T-helper 9 cell (primary cell): ENCODE results near the gene TMEM217.
"Not testable (repeated sequence)": the region's sequence is repeated elsewhere in the genome, so short reads cannot be mapped to it uniquely, and the experiment has no call there.

ENCODE experiments used
- DNase-seq: peaks from one replicate; pipeline ENCODE4 v3.0.0-alpha.2; 2020

TMEM217 gene

DNA sequence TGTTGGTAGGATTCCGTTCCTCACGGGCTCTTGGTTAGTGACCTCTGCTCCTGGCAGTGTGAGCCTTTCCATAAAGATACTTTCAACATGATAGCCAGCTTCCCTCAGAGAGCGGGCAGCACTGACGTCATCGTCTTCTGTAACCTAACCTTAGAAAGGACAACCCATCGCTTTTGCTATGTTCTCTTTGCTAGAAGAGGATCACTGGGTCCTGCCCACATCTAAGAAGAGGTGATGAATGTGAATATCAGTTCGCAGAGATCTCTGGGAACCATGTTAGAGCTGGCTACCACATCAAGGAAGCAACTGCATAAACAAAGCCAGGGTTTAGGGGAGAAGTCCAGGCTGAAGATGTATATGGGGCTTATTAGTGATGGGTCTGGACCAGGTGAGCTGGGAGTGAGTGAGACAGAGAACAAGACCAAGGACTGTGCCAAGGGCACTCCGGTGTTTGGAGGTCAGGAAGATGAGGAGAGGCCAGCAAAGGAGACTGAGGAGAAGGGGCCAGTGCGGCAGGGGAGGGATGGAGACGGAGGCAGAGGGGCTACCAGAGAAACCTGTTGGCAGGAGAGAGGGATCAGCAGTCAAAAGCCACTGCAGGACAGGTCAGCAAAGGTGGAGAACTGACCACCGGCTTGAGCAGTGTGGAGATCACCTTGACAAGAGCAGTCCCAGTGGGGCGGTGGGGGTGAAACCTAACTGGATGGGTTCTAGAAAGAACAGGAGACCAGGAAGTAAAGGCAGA, 48.3 kb downstream of the TMEM217 start:
- peak; percentile 38 for DNase-seq

DNA sequence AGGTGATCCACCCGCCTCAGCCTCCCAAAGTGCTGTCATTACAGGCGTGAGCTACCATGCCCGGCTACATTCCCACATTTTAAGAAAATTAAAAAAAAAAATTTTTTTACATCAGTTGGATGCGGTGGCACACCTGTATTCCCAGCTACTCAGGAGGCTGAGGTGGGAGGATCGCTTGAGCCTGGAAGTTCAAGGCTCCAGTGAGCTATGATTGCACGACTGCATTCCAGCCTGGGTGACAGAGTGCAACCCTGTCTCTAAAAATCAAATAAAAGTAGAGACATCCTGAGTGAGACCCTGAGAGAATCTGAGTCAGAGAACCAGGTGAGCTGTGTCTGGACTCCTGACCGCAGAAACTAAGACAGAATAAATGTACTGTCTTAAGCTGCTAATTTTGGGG, 49.2 kb downstream of the TMEM217 start:
- DNase-seq, result no peak

DNA sequence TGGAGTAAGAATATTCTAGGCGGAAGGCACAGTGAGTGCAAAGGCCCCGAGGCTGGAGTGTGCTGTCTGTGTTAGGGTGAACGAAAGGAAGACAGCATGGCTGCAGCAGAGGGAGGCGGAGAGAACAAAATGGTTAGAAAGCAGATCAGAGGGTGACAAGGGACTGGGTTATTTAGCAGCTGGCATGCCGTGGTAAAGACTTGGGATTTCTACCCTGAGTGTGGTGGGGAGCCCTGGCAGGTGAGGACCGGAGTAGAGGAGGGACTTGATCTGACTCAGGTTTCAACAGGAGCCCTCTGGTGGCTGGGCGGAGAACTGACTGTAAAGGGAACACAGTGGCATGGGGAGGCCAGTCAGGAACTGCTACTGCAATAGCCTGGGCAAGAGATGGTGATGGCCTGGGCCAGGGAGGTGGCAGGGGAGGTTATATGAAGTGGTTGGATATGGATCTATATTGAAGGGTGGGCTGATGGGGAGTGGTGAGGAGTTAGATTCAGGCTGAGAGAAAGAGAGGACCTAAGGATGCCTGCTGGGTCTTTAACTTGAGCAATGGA, 50.0 kb downstream of the TMEM217 start:
- DNase-seq, result peak; percentile 84

DNA sequence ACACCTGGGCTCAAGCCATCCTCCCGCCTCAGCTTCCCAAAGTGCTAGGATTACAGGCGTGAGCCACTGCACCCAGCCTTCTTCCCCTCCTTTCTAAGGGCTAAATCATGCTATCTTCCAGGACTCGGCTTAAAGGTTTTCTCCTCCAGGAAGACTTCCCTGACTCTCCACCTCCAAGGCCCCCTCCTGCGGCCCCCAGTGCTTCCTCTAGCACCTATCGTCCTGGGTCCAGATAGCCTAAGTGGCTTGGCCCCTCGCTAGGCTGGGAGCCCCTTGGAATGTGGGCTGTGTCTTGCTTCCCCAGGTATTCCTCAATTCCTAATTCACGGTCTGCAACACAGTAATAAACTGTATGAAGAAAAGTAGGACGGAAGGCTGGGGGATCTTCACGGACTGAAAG, 51.3 kb downstream of the TMEM217 start:
- no peak for DNase-seq

DNA sequence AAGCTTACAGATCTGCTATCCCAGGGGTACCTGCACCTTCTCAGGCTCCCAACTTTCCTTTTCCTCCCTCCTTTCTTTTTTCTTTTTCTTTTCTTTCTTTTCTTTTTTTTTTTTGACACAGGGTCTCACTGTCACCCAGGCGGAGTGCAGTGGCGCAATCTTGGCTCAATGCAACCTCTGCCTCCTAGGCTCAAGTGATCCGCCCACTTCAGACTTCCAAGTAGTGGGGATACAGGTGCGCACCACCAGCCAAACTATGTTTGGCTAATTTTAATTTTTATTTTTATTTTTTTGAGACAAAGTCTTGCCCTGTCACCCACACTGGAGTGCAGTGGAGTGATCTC, 52.0 kb downstream of the TMEM217 start:
- DNase-seq, result no peak

DNA sequence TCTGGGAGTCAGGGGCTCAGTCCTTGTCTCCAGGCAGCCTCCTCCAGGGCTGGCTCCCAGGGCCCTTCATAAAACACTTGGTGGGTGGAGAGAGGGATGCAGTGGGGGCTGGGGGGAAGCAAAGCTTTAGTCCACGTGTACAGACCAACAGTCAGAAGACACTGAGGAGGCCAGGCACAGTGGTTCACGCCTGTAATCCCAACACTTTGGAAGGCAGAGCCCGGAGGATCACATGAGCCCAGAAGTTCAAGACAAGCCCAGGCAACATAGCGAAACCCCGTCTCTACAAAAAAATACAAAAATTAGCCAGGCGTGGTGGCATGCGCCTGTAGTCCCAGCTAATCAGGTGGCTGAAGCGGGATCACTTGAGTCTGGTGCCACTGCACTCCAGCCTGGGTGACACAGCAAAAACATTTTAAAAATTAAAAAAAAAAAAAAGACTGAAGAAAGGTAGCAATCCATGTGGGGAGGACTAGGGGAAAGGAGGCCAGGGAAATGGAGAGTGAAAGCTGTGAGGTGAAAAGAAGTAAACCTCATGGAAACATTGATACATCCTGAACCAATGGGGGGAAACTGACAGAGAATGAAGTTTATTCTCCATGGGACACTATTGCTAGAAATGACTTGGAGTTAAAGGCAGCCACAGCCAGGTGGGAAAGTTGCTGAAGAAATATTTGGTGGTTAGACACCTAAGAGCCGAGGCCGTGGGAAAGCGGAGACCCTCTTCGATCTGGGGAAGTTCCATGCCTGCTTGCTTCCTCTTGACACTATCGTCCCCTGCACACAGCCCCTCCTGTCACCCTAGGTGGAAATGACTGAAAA, 52.6 kb downstream of the TMEM217 start:
- DNase-seq, result no peak

DNA sequence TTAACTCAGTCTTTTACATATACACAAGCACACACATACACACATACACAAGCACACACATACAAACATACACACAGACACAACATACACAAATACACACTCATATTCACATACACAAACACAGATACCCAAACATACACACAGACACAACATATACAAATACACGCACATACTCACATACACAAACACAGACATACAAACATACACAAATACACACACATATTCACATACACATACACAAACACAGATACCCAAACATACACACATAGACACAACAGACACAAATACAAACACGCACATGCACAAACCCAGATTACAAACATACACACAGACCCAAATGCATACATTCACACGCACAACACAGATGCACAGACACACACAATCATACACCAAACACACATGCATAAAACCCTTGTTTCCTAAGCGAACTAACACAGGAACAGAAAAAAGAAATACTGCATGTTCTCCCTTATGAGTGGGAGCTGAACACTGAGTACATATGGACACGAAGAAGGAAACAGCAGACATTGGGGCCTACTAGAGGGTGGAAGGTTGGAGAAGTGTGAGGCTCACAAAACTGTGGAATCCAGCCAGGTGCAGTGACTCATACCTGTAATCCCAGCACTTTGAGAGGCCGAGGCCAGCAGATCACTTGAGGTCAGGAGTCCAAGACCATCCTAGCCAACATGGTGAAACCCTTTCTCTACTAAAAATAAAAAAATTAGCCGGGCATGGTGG, 53.8 kb downstream of the TMEM217 start:
- DNase-seq, result no peak

DNA sequence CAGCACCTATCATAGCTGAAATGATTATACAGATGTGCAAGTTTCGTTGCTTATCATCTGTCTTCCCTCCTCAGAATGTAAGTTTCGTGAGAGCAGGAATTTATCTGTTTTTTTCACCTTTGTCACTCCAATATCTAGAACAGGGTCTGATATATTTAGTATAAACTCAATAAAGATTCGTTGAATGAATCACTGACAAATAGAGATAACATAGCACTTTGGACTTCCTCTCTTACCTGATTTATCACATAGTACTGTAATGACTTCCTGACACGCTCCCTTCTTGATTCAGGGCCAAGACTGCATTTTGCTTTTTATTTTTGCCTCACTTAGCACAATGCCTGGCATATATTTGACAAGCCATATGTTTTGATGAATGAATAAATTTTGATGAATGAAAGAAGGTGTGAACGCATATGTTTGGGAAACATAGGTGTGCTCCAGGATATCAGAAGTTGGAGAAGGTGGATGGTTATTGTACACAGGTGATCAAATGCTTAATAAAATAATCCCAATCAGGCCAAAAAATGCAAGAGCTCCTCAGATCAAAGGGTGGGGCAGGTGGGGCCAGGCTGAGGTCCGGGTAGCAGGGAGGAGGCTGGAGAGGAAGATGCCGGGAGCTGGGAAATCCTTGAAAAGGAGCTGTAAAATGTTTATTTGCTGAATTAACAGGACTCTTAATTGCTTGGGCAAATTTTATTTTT, 55.0 kb downstream of the TMEM217 start:
- DNase-seq, result no peak

DNA sequence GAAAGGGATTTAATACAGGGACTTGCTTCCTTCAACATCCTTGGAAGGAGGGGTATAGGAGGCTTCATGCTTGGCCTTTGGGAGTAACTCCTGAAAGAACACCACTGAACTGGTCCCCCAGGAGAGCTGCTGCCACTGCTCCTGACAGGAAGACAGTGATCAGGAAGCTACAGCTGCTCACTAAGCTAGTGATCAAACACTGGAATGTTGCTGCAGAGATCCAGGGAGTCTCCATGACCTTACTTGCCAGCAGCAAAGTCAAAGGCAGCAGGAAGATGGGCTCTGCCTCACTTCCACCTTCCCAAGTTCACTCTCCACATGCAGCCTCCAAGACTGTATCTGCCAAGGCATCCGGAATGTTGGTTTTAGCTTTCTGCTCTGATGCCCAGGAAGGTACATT, 56.2 kb downstream of the TMEM217 start:
- no peak for DNase-seq

DNA sequence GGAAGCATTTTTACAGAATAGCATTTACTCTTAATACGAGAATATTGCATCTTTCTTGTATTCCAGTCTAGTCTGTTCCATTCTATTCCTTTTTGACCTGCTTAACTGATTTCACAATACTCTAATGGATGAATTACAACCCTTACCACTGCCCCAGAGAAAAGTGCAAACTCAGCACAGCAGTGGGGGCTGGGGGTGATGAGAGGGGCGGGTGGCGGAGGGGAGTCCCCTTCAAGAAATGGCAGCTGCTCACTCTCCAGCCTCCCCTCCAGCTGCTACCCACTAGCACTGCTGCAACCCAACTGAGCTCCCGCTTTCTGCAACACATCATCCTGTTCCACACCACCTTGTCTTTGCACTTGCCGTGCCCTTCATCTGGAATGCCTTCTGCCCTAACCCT, 57.9 kb downstream of the TMEM217 start:
- DNase-seq, result no peak

DNA sequence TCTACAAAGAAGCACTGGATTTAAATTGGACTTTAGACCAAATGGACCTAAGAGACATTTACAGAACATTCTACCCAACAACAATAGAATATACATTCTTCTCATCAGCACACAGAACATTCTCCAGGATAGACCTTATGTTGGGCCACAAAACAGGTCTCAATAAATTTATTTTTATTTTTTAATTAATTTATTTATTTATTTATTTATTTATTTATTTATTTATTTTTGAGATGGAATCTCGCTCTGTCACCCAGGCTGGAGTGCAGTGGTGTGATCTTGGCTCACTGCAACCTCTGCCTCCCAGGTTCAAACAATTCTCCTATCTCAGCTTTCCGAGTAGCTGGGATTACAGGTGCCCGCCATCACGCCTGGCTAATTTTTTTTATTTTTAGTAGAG, 61.5 kb downstream of the TMEM217 start:
- not testable (repeated sequence) for DNase-seq

DNA sequence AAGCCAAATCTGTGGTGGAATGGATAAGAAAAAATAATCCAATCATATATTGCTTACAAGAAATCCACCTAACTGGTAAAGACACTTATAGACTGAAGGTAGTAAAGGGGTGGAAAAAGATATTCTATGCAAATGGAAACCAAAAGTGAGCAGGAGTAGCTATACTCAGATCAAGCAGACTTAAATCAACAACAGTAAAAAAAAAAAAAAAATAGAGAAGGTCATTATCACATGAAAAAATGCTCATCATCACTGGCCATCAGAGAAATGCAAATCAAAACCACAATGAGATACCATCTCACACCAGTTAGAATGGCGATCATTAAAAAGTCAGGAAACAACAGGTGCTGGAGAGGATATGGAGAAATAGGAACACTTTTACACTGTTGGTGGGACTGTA, 63.1 kb downstream of the TMEM217 start:
- DNase-seq, result not testable (repeated sequence)

DNA sequence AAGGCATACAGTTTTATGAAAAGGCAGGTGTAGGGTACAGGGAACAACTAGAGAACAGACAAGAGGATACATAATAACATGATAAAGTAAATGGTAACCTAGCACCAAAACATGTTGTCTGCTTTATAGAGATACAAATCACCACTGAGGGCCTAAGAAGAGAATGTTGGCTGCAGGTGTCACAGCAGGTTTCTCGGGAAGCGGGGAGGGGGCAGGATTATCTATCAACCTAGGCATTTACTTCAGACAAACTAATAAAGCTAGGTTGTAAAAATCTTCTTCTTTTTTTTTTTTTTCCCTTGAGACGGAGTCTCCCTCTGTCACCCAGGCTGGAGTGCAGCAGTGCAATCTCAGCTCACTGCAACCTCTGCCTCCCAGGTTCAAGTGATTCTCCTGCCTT, 65.3 kb downstream of the TMEM217 start:
- no peak for DNase-seq

DNA sequence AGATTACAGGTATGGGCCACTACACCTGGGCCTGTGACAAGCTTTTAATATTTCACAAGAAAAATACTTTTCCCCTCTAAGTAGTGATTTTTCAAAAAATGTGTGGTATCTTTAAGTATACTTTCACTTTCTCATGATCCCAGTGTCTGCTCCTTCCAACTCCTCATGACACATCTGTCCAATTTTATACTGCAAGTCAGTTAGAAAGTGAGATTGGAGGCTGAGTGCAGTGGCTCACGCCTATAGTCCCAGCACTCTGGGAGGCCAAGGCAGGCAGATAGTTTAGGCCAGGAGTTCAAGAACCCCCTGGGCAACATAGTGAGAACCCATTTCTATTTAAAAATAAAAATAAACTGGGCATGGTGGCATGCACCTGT, 67.8 kb downstream of the TMEM217 start:
- DNase-seq, result no peak

DNA sequence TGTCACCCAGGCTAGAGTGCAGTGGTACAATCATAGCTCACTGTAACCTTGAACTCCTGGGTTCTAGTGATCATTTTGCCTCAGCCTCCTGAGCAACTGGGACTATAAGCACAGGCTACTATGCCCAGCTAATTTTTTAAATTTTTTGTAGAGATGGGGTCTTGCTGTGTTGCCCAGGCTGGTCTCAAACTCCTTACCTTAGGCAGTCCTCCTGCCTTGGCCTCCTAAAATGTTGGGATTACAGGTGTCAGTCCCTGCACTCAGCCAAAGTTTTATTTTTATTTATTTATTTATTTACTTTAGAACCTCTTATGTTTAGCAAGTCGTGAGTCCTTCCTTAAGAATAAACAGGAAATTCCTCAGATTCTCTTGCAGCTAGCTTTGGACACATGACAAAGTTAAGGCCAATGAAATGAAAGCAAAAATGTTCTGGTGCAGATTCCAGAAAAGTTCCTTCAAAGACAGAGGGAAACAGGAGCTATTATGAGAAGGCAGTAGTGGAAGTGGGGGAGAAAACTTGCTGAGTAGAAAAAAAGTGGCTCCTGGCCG, 68.9 kb downstream of the TMEM217 start:
- DNase-seq, result no peak

DNA sequence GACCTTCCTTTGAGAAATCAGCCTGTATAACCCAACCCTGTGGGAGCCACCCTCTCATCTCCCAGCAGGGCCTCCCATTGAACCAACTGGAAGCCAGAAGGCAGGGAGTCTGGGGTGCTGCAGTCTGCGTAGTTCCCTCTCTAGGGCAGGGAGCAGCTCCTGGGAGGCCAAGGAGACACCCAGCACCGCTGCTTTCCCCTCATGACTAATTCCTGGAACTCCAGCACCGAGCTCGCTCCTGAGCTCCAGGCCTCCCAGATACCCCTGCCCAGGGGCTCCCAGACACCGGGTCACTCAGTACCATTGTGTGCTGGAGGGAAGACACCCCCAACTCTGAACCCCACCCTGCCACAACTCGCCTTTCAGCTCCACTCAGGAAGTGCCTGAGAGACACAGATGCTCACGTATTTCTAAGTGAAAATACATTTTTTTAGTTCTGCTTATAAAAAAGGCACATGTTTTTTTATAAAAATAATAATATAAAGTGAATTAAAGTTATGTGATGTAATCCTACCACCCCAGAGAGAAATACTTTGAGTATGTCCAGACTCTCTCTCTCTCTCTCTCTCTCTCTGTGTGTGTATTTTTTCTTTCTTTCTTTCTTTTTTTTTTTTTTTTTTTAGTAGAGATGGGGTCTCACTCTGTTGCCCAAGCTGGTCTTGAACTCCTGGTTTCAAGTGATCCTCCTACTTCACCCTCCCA, 70.5 kb downstream of the TMEM217 start:
- no peak for DNase-seq

DNA sequence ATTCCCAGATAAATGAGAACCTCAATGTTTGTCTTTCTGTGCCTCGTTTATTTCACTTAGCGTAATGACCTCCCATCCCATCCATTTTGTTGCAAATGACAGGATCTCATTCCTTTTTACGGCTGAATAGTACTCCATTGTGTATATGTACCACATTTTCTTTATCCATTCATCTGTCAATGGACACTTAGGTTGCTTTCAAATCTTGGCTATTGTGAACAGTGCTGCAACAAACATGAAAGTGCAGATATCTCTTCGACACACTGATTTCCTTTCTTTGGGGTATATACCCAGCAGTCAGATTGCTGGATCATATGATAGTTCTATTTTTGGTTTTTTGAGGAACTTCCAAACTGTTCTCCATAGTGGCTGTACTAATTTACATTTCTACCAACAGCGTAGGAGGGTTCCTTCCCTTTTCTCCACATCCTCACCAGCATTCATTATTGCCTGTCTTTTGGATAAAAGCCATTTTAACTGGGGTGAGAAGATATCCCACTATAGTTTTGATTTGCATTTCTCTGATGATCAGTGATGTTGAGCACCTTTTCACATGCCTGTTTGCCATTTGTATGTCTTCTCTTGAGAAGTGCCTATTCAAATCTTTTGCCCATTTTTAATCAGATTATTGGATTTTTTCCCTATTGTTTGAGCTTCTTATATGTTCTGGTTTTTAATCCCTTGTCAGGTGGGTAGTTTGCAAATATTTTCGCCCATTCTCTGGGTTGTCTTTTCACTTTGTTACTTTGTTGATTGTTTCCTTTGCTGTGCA, 71.8 kb downstream of the TMEM217 start:
- not testable (repeated sequence) for DNase-seq

DNA sequence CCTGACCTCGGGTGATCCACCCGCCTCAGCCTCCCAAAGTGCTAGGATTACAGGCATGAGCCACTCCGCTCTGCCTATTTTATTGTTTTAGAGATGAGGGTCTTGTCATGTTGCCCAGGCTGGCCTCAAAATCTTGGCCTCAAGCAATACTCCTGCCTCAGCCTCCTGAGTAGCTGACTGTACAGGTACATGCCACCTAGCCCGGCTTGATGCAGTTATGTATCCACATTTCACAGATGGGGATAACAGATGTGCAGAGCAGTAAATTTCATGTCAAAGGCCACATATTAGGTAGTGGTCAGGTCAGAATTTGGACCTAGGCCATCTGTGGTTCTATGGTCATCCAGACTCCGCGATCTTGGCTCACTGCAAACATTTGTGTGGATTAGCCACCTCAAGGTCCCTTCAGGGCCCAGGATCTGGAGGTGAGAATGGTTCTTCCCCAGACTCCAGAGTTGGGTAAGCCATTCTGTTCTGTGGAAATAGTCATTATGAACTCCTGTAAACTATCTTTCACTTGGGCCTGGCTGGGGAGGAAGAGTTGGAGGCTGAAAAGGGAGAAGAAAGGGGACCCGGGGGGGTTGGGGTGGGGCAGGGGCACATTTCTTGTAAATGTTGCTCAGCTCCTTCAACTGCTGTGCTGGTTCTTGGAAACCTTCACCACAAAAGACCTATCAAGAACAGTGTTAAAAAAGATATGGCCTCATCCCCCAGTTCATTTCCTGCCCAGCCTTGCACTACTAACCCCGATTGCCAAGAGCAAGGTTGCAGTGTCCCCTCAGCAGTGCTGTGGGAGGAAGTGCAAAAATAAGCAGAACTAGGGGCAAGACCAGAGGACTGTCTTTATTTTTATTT, 75.0 kb downstream of the TMEM217 start:
- peak; percentile 34 for DNase-seq

DNA sequence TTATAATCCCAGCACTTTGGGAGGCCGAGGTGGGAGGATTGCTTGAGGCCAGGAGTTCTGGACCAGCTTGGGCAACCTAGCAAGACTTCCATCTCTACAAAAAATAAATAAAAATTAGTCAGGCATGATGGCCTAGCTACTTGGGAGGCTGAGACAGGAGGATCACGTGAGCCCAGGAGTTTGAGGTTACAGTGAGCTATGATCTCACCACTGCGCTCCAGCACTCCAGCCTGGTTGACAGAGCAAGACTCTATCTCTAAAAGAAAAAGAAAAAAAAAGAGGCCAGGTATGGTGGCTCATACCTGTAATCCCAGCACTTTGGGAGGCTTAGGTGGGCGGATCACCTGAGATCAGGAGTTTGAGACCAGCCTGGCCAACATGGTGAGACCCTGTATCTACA, 77.3 kb downstream of the TMEM217 start:
- DNase-seq, result not testable (repeated sequence)

DNA sequence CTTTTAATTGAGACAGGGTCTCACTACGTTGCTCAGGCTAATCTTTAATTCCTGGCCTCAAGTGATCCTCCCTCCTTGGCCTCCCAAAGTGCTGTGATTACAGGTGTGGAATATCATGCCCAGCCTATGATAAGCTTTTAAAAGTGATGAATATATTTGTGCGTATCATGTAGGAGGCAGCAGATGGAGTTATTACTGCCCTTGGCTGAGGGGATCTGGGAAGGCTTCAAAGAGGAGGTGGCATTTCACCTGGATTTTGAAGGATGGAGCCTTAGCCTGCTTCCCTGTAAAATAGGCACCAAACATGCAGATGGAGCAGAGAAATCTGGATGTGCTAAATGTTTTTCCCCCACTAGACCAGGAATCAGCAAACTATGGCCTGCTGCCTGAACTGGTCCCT, 77.9 kb downstream of the TMEM217 start:
- no peak for DNase-seq
